GM12892 (cell line): ENCODE results near the gene SNAPC4. TPM values are rescaled to one million over a fixed set of nuclear protein-coding genes. Genes with fewer than 3 reads are reported as not detected.

Experiments used
- DNase-seq: peaks from one replicate; pipeline ENCODE4 v3.0.0; 2011; ENCODE audit not compliant: insufficient read length
- FAIRE-seq: peaks from 2 replicates; lab custom pipeline; 2011; peaks lifted over from hg19 to GRCh38; lab: Jason Lieb, UNC
- POLR2A ChIP-seq: IDR thresholded peaks from 2 replicates; pipeline ENCODE4 v1.6.1; 2011; ENCODE audit warnings: low read depth, low read length, control low read depth
- POLR2AphosphoS5 ChIP-seq: IDR thresholded peaks from 2 replicates; pipeline ENCODE4 v1.6.1; 2011; ENCODE audit warnings: low read depth, low read length, control low read depth
- TAF1 ChIP-seq: IDR thresholded peaks from 2 replicates; pipeline ENCODE4 v1.6.1; 2011; ENCODE audit warnings: low read depth, mild to moderate bottlenecking, control low read depth, low read length, borderline replicate concordance
- polyA plus RNA-seq: library from polyadenylated mRNA; unstranded; fragments of >200 nt; gene quantifications from one replicate; pipeline ENCODE4 v1.2.1, GENCODE V29; 2012; ENCODE audit warnings: missing spikeins, inconsistent platforms; ENCODE audit not compliant: missing spikeins

SNAPC4 gene
- 7.4 TPM for polyA plus RNA-seq

GRCh38 chr9:136400038-136400834 is at the start of gene SNAPC4:
Gene SNAPC4 (minus strand): TSS chr9:136400170. CDS start chr9:136398428, 1,742 bp downstream.
- TF ChIP-seq POLR2AphosphoS5 (peak; percentile 66), POLR2A (peak; percentile 89; the same call in 1 of the 2 replicates), TAF1 (peak; percentile 91)
- DNase-seq (peak; percentile 98), FAIRE-seq (peak; percentile 97)

- DNase-seq (no peak), FAIRE-seq (no peak)
- TF ChIP-seq TAF1 (no peak), POLR2AphosphoS5 (no peak), POLR2A (no peak)
Observed at GRCh38 chr9:136448655-136449054, 48.7 kb upstream of the SNAPC4 start.

GRCh38 chr9:136447173-136447778 is 47.3 kb upstream of the SNAPC4 start:
- FAIRE-seq (no peak), DNase-seq (no peak)
- TF ChIP-seq POLR2AphosphoS5 (no peak), POLR2A (no peak)

- no peak for TF ChIP-seq TAF1
- no peak for TF ChIP-seq POLR2A
- no peak for TF ChIP-seq POLR2AphosphoS5
- FAIRE-seq: no peak
- no peak for DNase-seq
Observed at GRCh38 chr9:136445799-136446198, 45.8 kb upstream of the SNAPC4 start.

GRCh38 chr9:136444102-136444501 is 44.1 kb upstream of the SNAPC4 start:
- no peak for TF ChIP-seq POLR2A
- TF ChIP-seq POLR2AphosphoS5: no peak
- no peak for TF ChIP-seq TAF1
- no peak for FAIRE-seq
- no peak for DNase-seq

GRCh38 chr9:136443687-136444086 is 43.7 kb upstream of the SNAPC4 start:
- DNase-seq (no peak), FAIRE-seq (no peak)
- TF ChIP-seq POLR2AphosphoS5 (no peak), POLR2A (no peak), TAF1 (no peak)

- DNase-seq (no peak), FAIRE-seq (no peak)
- TF ChIP-seq TAF1 (no peak), POLR2AphosphoS5 (no peak), POLR2A (no peak)
Observed at GRCh38 chr9:136443087-136443486, 43.1 kb upstream of the SNAPC4 start.

GRCh38 chr9:136442265-136442664 is 42.3 kb upstream of the SNAPC4 start:
- TF ChIP-seq POLR2AphosphoS5 (no peak), TAF1 (no peak), POLR2A (no peak)
- DNase-seq (no peak), FAIRE-seq (no peak)

GRCh38 chr9:136441681-136442245 is 41.8 kb upstream of the SNAPC4 start:
- TF ChIP-seq POLR2A (no peak), POLR2AphosphoS5 (no peak; the same call in 1 of the 2 replicates), TAF1 (no peak)
- FAIRE-seq: no peak
- no peak for DNase-seq

GRCh38 chr9:136441191-136441680 is 41.3 kb upstream of the SNAPC4 start:
- DNase-seq (no peak), FAIRE-seq (no peak)
- TF ChIP-seq POLR2AphosphoS5 (no peak), TAF1 (no peak), POLR2A (no peak)

- peak; percentile 98 for FAIRE-seq
- DNase-seq: peak; percentile 96
- TF ChIP-seq POLR2A (no peak), POLR2AphosphoS5 (peak; percentile 55; the same call in 1 of the 2 replicates), TAF1 (peak; percentile 31; the same call in 1 of the 2 replicates)
Observed at GRCh38 chr9:136439481-136440408, 39.8 kb upstream of the SNAPC4 start, which contains the start of gene INPP5E. Gene INPP5E (minus strand): TSS chr9:136439845. CDS start chr9:136439419, 426 bp downstream.
